OCI-LY1 (cell line): ENCODE results near the gene KCTD13.

Experiments used
- H2AFZ ChIP-seq: fragments of 200-600 bp; sonication (generic), shearing (Covaris generic); 2 replicates; pipeline ENCODE4 v1.6.0; 2014; ENCODE audit warnings: antibody characterized with exemption, mild to moderate bottlenecking, low read length
- H3F3A ChIP-seq: fragments of 200-600 bp; sonication (generic), shearing (Covaris generic); 2 replicates; pipeline ENCODE4 v1.6.0; 2014; ENCODE audit warnings: mild to moderate bottlenecking, antibody characterized with exemption, low read length, moderate library complexity; ENCODE audit not compliant: insufficient read depth
- H3K27ac ChIP-seq: fragments of 200-600 bp; sonication (generic); 2 replicates; pipeline ENCODE4 v1.5.1; 2014; ENCODE audit warnings: low read length, mixed run types, mild to moderate bottlenecking, low read depth; ENCODE audit not compliant: poor library complexity, severe bottlenecking
- H3K27me3 ChIP-seq: fragments of 200-600 bp; sonication (generic); 2 replicates; pipeline ENCODE4 v1.6.0; 2014; ENCODE audit warnings: antibody characterized with exemption, mild to moderate bottlenecking, low read length, moderate library complexity; ENCODE audit not compliant: insufficient read depth
- H3K36me3 ChIP-seq: fragments of 200-600 bp; sonication (generic); 2 replicates; pipeline ENCODE4 v1.6.1; 2014; ENCODE audit warnings: mild to moderate bottlenecking, antibody characterized with exemption, low read length, moderate library complexity, mixed read lengths; ENCODE audit not compliant: insufficient read depth
- H3K4me1 ChIP-seq: fragments of 200-600 bp; sonication (generic); 2 replicates; pipeline ENCODE4 v1.5.1; 2014; ENCODE audit warnings: mild to moderate bottlenecking, low read length, moderate library complexity; ENCODE audit not compliant: insufficient read depth, severe bottlenecking
- H3K4me2 ChIP-seq: fragments of 200-600 bp; sonication (generic), shearing (Covaris generic); 2 replicates; pipeline ENCODE4 v1.6.1; 2014; ENCODE audit warnings: low read length
- H3K4me3 ChIP-seq: fragments of 200-600 bp; sonication (generic); 2 replicates; pipeline ENCODE4 v1.5.1; 2014; ENCODE audit warnings: low read length, low read depth, mild to moderate bottlenecking, mixed read lengths; ENCODE audit not compliant: poor library complexity, severe bottlenecking
- H3K79me2 ChIP-seq: fragments of 200-600 bp; shearing (Covaris generic); 2 replicates; pipeline ENCODE4 v1.6.1; 2016; ENCODE audit warnings: mixed run types, low read length, mixed read lengths; ENCODE audit not compliant: insufficient read depth
- H3K9ac ChIP-seq: fragments of 200-600 bp; sonication (generic), shearing (Covaris generic); 2 replicates; pipeline ENCODE4 v1.6.1; 2014; ENCODE audit warnings: mild to moderate bottlenecking, low read length, mixed read lengths
- H3K9me2 ChIP-seq: fragments of 200-600 bp; sonication (generic), shearing (Covaris generic); 2 replicates; pipeline ENCODE4 v1.6.1; 2014; ENCODE audit warnings: low read depth, mild to moderate bottlenecking, low read length, mixed read lengths
- H3K9me3 ChIP-seq: fragments of 200-600 bp; shearing (Covaris generic); 2 replicates; pipeline ENCODE4 v1.6.1; 2014; ENCODE audit warnings: low read length, mixed read lengths
- H4K20me1 ChIP-seq: fragments of 200-600 bp; sonication (generic), shearing (Covaris generic); 2 replicates; pipeline ENCODE4 v1.6.0; 2016; ENCODE audit warnings: mild to moderate bottlenecking, low read length; ENCODE audit not compliant: insufficient read depth
- EZH2 ChIP-seq: fragments of 200-600 bp; sonication (generic), shearing (Covaris generic); IDR thresholded peaks from 2 replicates; pipeline ENCODE4 v1.8.0; 2017; ENCODE audit warnings: borderline replicate concordance, mixed run types, mild to moderate bottlenecking, antibody characterized with exemption, low read length, moderate library complexity, mixed read lengths
- TF ChIP-seq, protein P1 (sequence below): fragments of 200-600 bp; sonication (generic), shearing (Covaris generic); IDR thresholded peaks from 2 replicates; pipeline ENCODE4 v1.5.1; 2017; ENCODE audit warnings: mild to moderate bottlenecking, antibody characterized with exemption, low read length, moderate library complexity, mixed read lengths

KCTD13 gene

DNA sequence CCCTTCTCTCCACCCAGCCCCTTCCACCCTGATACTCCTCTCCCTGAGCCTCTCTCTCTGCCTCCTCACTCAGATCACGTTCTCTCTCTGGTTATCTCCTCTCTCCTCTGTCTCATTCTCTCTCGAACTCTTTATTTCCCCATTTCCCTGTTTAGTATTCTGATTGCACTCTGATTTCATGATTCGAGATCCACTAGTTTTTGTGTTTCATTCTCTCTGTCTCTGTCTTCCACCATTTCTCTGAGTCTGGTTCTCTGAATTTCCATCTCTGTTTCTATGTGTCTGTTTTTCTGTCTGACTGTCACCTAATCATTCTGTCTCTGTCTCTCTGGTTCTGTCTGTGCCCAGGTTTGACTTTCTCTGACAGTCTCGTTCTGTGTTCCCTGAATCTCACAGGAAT, 28.7 kb downstream of the KCTD13 start:
- H4K20me1 ChIP-seq = no peaks in the 10 kb centered on the region
- TF ChIP-seq EZH2 = no peak
- H3K36me3 ChIP-seq = no peaks in the 10 kb centered on the region
- H3K9me2 ChIP-seq = no peaks in the 10 kb centered on the region
- no peaks in the 10 kb centered on the region; the same call in 1 of the 2 replicates for H3K27me3 ChIP-seq
- H3F3A ChIP-seq = no peaks in the 10 kb centered on the region
- H3K4me1 ChIP-seq = peaks cover 5% of the 10 kb centered on the region
- H3K9me3 ChIP-seq = no peaks in the 10 kb centered on the region
- no peak overlapping the region for H2AFZ ChIP-seq
- no peak overlapping the region for H3K9ac ChIP-seq
- no peak overlapping the region for H3K4me3 ChIP-seq
- H3K79me2 ChIP-seq = no peaks in the 10 kb centered on the region
- H3K4me2 ChIP-seq = no peak overlapping the region
- no peak overlapping the region for H3K27ac ChIP-seq

DNA sequence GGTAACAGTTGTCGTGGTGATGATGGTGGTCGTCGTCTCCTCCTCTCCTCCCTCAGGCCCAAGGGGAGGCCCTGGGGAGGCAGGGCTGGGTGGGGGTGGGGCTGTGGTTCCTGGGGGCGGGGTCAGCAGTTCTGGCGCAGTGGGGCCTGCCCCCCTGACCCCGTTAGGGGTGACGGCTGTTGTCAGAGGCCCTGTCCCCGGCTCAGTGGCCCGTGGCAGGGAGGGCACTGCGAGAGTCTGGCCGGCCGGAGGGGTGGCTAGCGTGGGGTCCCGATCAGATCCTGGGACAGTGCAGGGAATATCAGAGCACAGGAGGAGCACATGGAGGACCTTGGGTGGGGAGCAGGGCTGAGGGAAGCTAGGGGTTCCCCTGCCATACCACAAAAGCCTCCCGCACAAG, 29.2 kb downstream of the KCTD13 start:
- no peak overlapping the region for H3K4me2 ChIP-seq
- H3K9me3 ChIP-seq = no peaks in the 10 kb centered on the region
- H3K27me3 ChIP-seq = no peaks in the 10 kb centered on the region; the same call in 1 of the 2 replicates
- peaks cover 5% of the 10 kb centered on the region for H3K4me1 ChIP-seq
- H3K4me3 ChIP-seq = no peak overlapping the region
- no peaks in the 10 kb centered on the region for H4K20me1 ChIP-seq
- no peaks in the 10 kb centered on the region for H3K79me2 ChIP-seq
- no peak overlapping the region for H2AFZ ChIP-seq
- H3K9me2 ChIP-seq = no peaks in the 10 kb centered on the region
- no peak overlapping the region for H3K27ac ChIP-seq
- no peak overlapping the region for H3K9ac ChIP-seq
- H3K36me3 ChIP-seq = no peaks in the 10 kb centered on the region
- TF ChIP-seq EZH2 = no peak
- TF ChIP-seq, protein P1, sequence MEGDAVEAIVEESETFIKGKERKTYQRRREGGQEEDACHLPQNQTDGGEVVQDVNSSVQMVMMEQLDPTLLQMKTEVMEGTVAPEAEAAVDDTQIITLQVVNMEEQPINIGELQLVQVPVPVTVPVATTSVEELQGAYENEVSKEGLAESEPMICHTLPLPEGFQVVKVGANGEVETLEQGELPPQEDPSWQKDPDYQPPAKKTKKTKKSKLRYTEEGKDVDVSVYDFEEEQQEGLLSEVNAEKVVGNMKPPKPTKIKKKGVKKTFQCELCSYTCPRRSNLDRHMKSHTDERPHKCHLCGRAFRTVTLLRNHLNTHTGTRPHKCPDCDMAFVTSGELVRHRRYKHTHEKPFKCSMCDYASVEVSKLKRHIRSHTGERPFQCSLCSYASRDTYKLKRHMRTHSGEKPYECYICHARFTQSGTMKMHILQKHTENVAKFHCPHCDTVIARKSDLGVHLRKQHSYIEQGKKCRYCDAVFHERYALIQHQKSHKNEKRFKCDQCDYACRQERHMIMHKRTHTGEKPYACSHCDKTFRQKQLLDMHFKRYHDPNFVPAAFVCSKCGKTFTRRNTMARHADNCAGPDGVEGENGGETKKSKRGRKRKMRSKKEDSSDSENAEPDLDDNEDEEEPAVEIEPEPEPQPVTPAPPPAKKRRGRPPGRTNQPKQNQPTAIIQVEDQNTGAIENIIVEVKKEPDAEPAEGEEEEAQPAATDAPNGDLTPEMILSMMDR = no peak
- H3F3A ChIP-seq = no peaks in the 10 kb centered on the region

DNA sequence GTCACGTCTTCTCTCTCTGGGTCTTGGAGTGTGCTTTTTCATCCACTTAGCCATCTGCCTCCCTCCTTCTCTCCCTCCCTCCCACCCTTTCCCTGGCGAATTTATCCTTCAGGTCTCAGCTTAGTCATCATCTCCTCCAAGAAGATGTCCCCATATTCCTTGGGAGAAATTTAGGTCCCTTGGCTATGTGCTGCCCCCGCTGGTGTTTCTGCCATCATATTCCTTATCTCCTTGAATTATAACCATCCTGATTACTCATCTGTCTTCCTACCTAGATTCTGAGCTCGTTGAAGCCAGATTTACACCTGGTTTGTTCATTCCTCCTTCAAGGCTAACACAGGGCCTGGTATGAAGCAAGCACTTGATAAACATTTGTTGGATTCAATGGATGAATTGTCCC, 31.7 kb downstream of the KCTD13 start:
- Histone ChIP-seq H3K36me3 (no peaks in the 10 kb centered on the region), H3K27me3 (no peaks in the 10 kb centered on the region; the same call in 1 of the 2 replicates), H3K9me2 (no peaks in the 10 kb centered on the region), H3K79me2 (no peaks in the 10 kb centered on the region), H3K4me2 (no peak overlapping the region), H4K20me1 (no peaks in the 10 kb centered on the region), H3F3A (no peaks in the 10 kb centered on the region), H3K4me3 (no peak overlapping the region), H3K9ac (no peak overlapping the region), H3K9me3 (no peaks in the 10 kb centered on the region), H2AFZ (no peak overlapping the region), H3K27ac (no peak overlapping the region), H3K4me1 (no peaks in the 10 kb centered on the region)
- TF ChIP-seq, protein P1 = no peak
- TF ChIP-seq EZH2 = no peak

DNA sequence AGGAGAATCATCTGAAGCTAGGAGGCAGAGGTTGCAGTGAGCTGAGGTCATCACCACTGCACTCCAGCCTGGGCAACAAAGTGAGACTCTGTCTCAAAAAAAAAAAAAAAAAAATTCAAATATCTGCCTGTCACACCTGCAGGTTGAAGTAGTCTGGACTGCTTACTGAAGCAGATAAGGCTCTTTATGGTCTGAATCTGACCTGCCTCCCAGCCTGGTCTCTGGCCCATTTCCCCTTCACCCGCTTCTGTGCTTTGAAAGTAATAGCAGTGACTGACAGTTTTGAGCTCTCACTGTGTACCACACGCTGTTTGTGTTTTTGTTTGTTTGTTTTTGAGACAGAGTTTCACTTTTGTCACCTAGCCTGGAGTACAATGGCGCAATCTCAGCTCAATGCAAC, 32.5 kb downstream of the KCTD13 start:
- Histone ChIP-seq H3K4me1 (no peaks in the 10 kb centered on the region), H3K9me3 (no peaks in the 10 kb centered on the region), H3K27ac (no peak overlapping the region), H3K4me2 (no peak overlapping the region), H3K36me3 (no peaks in the 10 kb centered on the region), H2AFZ (no peak overlapping the region), H3K79me2 (no peaks in the 10 kb centered on the region), H3K4me3 (no peak overlapping the region), H3K9me2 (no peaks in the 10 kb centered on the region), H4K20me1 (no peaks in the 10 kb centered on the region), H3F3A (no peaks in the 10 kb centered on the region), H3K27me3 (no peaks in the 10 kb centered on the region; the same call in 1 of the 2 replicates), H3K9ac (no peak overlapping the region)
- TF ChIP-seq EZH2 = no peak
- TF ChIP-seq, protein P1 = no peak
